ENCODE results near the gene TLE4. TPM values are rescaled to one million over a fixed set of nuclear protein-coding genes. Genes with fewer than 3 reads are reported as not detected.

TLE4 gene
- total RNA-seq, 1 experiment from 2014 or later = 17.9 TPM

- intact Hi-C loops (cut with micrococcal nuclease) = loop anchor here (5.0 kb wide), 1 partner anchor 50 kb away; the partner anchor contains the start of gene TLE4
- H3K9me2 ChIP-seq (replicated peaks; ENCODE audit: low read length) = no peaks in the 10 kb centered on the region
- peaks cover 24% of the 10 kb centered on the region for H3K4me1 ChIP-seq (ENCODE audit: insufficient read depth, low read length)
- H3F3A ChIP-seq (ENCODE audit: low read length, unreplicated experiment) = peaks cover 8% of the 10 kb centered on the region
- no peak for ATAC-seq
- DNase-seq = no peak
- no peaks in the 10 kb centered on the region for H3K27me3 ChIP-seq (ENCODE audit: low read length)
- CTCF ChIA-PET = no interaction called here
- H3K9me3 ChIP-seq (ENCODE audit: low read length) = no peaks in the 10 kb centered on the region
- H3K27ac ChIP-seq (ENCODE audit: low read length) = no peak overlapping the region
- no peak for TF ChIP-seq EZH2 (IDR thresholded peaks at IDR 0.05; ENCODE audit: low read length, unreplicated experiment)
- POLR2A ChIA-PET (ENCODE audit: unreplicated experiment) = no interaction called here
- no peak overlapping the region for H2AFZ ChIP-seq (ENCODE audit: low read length)
- no peaks in the 10 kb centered on the region for H4K20me1 ChIP-seq (ENCODE audit: low read length)
- H3K4me2 ChIP-seq (ENCODE audit: low read length) = no peak overlapping the region
- H3K36me3 ChIP-seq (ENCODE audit: low read depth, low read length) = no peaks in the 10 kb centered on the region
- H3K9ac ChIP-seq (ENCODE audit: low read length) = no peak overlapping the region
- H3K79me2 ChIP-seq (ENCODE audit: low read length) = no peaks in the 10 kb centered on the region
- no TSS peak for BruUV-seq (replicated peaks)
- H3K4me3 ChIP-seq (ENCODE audit: low read length) = no peak overlapping the region
Observed at GRCh38 chr9:79621916-79622575, 50.3 kb downstream of the TLE4 start.

- Histone ChIP-seq H3K4me3 (ENCODE audit: low read length) (no peak overlapping the region), H2AFZ (ENCODE audit: low read length) (peak overlapping the region; percentile 38; the same call in 1 of the 2 replicates), H3K4me2 (ENCODE audit: low read length) (peak overlapping the region; percentile 63; the same call in 1 of the 2 replicates), H3K36me3 (ENCODE audit: low read depth, low read length) (no peaks in the 10 kb centered on the region), H3K9ac (ENCODE audit: low read length) (peak overlapping the region; percentile 44; the same call in 1 of the 2 replicates), H4K20me1 (ENCODE audit: low read length) (no peaks in the 10 kb centered on the region), H3K79me2 (ENCODE audit: low read length) (no peaks in the 10 kb centered on the region), H3K9me3 (ENCODE audit: low read length) (no peaks in the 10 kb centered on the region), H3K27me3 (ENCODE audit: low read length) (no peaks in the 10 kb centered on the region), H3K27ac (ENCODE audit: low read length) (peak overlapping the region; percentile 82), H3F3A (ENCODE audit: low read length, unreplicated experiment) (peaks cover 8% of the 10 kb centered on the region), H3K4me1 (ENCODE audit: insufficient read depth, low read length) (peaks cover 24% of the 10 kb centered on the region), H3K9me2 (replicated peaks; ENCODE audit: low read length) (no peaks in the 10 kb centered on the region)
- POLR2A ChIA-PET (ENCODE audit: unreplicated experiment) = interaction anchor here (0.5 to 0.7 kb wide), 4 partner anchors 14 to 43 kb away, joined by 7 to 16 read pairs (median 9); no protein-coding TSS in a partner anchor
- DNase-seq = peak; percentile 69
- peak; percentile 87 for ATAC-seq
- no peak for TF ChIP-seq EZH2phosphoT487 (IDR thresholded peaks at IDR 0.05; ENCODE audit: borderline replicate concordance, low read length)
- TF ChIP-seq CTCF (conservative IDR thresholded peaks at IDR 0.05; ENCODE audit: low read depth, low read length) = no peak
- no peak for TF ChIP-seq EZH2 (IDR thresholded peaks at IDR 0.05; ENCODE audit: low read length, unreplicated experiment)
- intact Hi-C loops (cut with micrococcal nuclease) = loop anchor here (2.0 to 5.0 kb wide), 2 partner anchors 47 to 52 kb away; partner anchors contain the start of gene TLE4
- BruUV-seq (replicated peaks) = no TSS peak
- CTCF ChIA-PET = interaction anchor here (0.6 kb wide), 1 partner anchor 53 kb away, joined by 4 read pairs; no protein-coding TSS in a partner anchor
Observed at GRCh38 chr9:79623799-79624721, 52.3 kb downstream of the TLE4 start.

GRCh38 chr9:79629721-79630120 lies 58.0 kb downstream of the TLE4 start:
- ChIA-PET CTCF (no interaction called here), POLR2A (ENCODE audit: unreplicated experiment) (no interaction called here)
- H3K36me3 ChIP-seq (ENCODE audit: low read depth, low read length) = no peaks in the 10 kb centered on the region
- no peaks in the 10 kb centered on the region for H3K27me3 ChIP-seq (ENCODE audit: low read length)
- H3K9ac ChIP-seq (ENCODE audit: low read length) = no peak overlapping the region
- ATAC-seq (no peak), DNase-seq (no peak)
- H3K9me2 ChIP-seq (replicated peaks; ENCODE audit: low read length) = no peaks in the 10 kb centered on the region
- no TSS peak for BruUV-seq (replicated peaks)
- no peak overlapping the region for H3K4me3 ChIP-seq (ENCODE audit: low read length)
- no peaks in the 10 kb centered on the region for H3K79me2 ChIP-seq (ENCODE audit: low read length)
- H3K9me3 ChIP-seq (ENCODE audit: low read length) = no peaks in the 10 kb centered on the region
- H3K27ac ChIP-seq (ENCODE audit: low read length) = no peak overlapping the region
- H3K4me2 ChIP-seq (ENCODE audit: low read length) = no peak overlapping the region
- TF ChIP-seq EZH2phosphoT487 (IDR thresholded peaks at IDR 0.05; ENCODE audit: borderline replicate concordance, low read length) (no peak), CTCF (conservative IDR thresholded peaks at IDR 0.05; ENCODE audit: low read depth, low read length) (no peak), EZH2 (IDR thresholded peaks at IDR 0.05; ENCODE audit: low read length, unreplicated experiment) (no peak)
- intact Hi-C loops (cut with micrococcal nuclease) = no loop called here
- H3K4me1 ChIP-seq (ENCODE audit: insufficient read depth, low read length) = peaks cover 3% of the 10 kb centered on the region
- H2AFZ ChIP-seq (ENCODE audit: low read length) = no peak overlapping the region
- no peaks in the 10 kb centered on the region for H4K20me1 ChIP-seq (ENCODE audit: low read length)
- H3F3A ChIP-seq (ENCODE audit: low read length, unreplicated experiment) = peaks cover under 1% of the 10 kb centered on the region

Data from PC-3 (cell line).